Cardiac fibroblast (primary cell): ENCODE results near the gene TYK2.
A peak's percentile ranks its signal among the peaks of the same experiment; 100 is the strongest.

Experiments
- DNase-seq, 2 donors: peaks; one replicate each; pipeline versions ENCODE4 v3.0.0 to v3.0.0-alpha.2; 2010; ENCODE audit warnings: low read depth in 2 of 2
- H3K4me3 ChIP-seq, 2 donors: replicated peaks in 1 of 2; 1 replicate in 1 of 2; 2 replicates in 1 of 2; pipeline ENCODE4 v1.5.1; 2011; ENCODE audit warnings: low read depth in 2 of 2, low read length in 2 of 2, mild to moderate bottlenecking in 2 of 2, moderate library complexity in 1 of 2
- TF ChIP-seq, protein P1 (sequence below): IDR thresholded peaks from one replicate; pipeline ENCODE4 v1.5.1; 2011; ENCODE audit warnings: low read depth, mild to moderate bottlenecking, low read length, inconsistent platforms

TYK2 gene

DNA sequence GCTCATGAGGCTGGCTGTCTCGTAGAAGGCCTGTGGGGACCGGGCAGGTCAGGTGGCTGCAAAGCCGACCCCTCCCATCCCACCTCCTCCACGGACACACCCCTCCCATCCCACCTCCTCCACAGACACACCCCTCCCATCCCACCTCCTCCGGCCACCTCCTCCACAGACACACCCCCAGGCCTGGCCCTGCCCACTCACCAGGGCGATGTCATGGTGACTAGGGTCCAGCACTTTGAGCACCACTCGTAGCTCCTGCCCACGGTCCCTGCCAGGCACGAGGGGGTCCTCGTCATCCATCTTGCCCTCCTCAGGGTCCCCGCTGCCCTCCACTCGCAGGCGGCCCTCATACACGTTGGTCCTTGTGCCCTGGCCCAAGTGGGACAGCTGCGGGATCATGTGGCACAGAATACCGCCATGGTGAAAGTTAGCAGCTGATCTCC is 18.8 kb downstream of the TYK2 start:
- TF ChIP-seq, protein P1, sequence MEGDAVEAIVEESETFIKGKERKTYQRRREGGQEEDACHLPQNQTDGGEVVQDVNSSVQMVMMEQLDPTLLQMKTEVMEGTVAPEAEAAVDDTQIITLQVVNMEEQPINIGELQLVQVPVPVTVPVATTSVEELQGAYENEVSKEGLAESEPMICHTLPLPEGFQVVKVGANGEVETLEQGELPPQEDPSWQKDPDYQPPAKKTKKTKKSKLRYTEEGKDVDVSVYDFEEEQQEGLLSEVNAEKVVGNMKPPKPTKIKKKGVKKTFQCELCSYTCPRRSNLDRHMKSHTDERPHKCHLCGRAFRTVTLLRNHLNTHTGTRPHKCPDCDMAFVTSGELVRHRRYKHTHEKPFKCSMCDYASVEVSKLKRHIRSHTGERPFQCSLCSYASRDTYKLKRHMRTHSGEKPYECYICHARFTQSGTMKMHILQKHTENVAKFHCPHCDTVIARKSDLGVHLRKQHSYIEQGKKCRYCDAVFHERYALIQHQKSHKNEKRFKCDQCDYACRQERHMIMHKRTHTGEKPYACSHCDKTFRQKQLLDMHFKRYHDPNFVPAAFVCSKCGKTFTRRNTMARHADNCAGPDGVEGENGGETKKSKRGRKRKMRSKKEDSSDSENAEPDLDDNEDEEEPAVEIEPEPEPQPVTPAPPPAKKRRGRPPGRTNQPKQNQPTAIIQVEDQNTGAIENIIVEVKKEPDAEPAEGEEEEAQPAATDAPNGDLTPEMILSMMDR, result no peak
- H3K4me3 ChIP-seq, result no peak overlapping the region
- no peak for DNase-seq

GRCh38 chr19:10356431-10356830 is 23.9 kb downstream of the TYK2 start:
- TF ChIP-seq, protein P1, result no peak
- H3K4me3 ChIP-seq, result no peak overlapping the region
- no peak for DNase-seq

- DNase-seq, result peak; percentile 19 to 46
- TF ChIP-seq, protein P1, result no peak
Measured at GRCh38 chr19:10353793-10354391, 26.5 kb downstream of the TYK2 start.

GRCh38 chr19:10352764-10353671 is 27.4 kb downstream of the TYK2 start:
- H3K4me3 ChIP-seq, result no peak overlapping the region
- TF ChIP-seq, protein P1, result no peak
- DNase-seq, result peak; percentile 40 to 50

More at GRCh38 chr19:10353793-10354391, 26.5 kb downstream of the TYK2 start:
- no peak overlapping the region for H3K4me3 ChIP-seq

DNA sequence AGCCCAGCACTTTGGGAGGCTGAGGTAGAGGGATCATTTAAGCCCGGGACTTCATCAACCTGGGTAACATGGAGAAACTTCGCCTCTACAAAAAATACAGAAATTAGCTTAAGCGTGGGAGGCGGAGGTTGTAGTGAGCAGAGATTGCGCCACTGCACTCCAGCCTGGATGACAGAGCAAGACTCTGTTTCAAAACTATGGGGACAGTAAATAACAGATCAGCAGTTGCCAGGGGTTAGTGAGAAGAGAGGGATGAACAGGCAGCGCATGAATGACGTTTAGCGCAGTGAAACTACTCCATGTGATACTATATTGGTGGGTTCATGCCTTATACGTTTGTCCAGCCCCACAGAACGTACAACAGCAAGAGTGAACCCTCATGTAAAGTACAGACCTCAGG is 33.9 kb downstream of the TYK2 start:
- DNase-seq, result peak; percentile 42 to 63
- TF ChIP-seq, protein P1, result no peak
- no peak overlapping the region for H3K4me3 ChIP-seq

GRCh38 chr19:10344780-10345179 is 35.6 kb downstream of the TYK2 start:
- TF ChIP-seq, protein P1, result no peak
- DNase-seq, result peak in 1 of 2 donors; percentile 9
- no peak overlapping the region for H3K4me3 ChIP-seq
